Effector memory CD4-positive, alpha-beta T cell (primary cell): Measurements from ENCODE around the gene STAT1.

Experiments used
- DNase-seq, 3 donors: peaks; one replicate each; pipeline ENCODE4 v3.0.0-alpha.2; 2020
- H3K27ac ChIP-seq: 2 replicates; pipeline ENCODE4 v1.7.0; 2013; ENCODE audit warnings: mild to moderate bottlenecking, low read length, moderate library complexity; ENCODE audit not compliant: insufficient read depth, poor library complexity, severe bottlenecking
- H3K27me3 ChIP-seq: replicated peaks from 2 replicates; pipeline ENCODE4 v1.7.0; 2013; ENCODE audit warnings: mild to moderate bottlenecking, low read length; ENCODE audit not compliant: insufficient read depth, control insufficient read depth, poor library complexity, severe bottlenecking
- H3K36me3 ChIP-seq: 2 replicates; pipeline ENCODE4 v1.7.0; 2013; ENCODE audit warnings: mild to moderate bottlenecking, low read length, moderate library complexity; ENCODE audit not compliant: control insufficient read depth, insufficient read depth
- H3K4me1 ChIP-seq: 2 replicates; pipeline ENCODE4 v1.7.0; 2013; ENCODE audit warnings: low read length, mild to moderate bottlenecking; ENCODE audit not compliant: control insufficient read depth, insufficient read depth, poor library complexity, severe bottlenecking
- H3K4me3 ChIP-seq: 2 replicates; pipeline ENCODE4 v1.7.0; 2013; ENCODE audit warnings: low read length, low read depth, mild to moderate bottlenecking; ENCODE audit not compliant: insufficient read depth, poor library complexity, severe bottlenecking
- H3K9me3 ChIP-seq: 2 replicates; pipeline ENCODE4 v1.7.0; 2013; ENCODE audit warnings: mild to moderate bottlenecking, low read length, moderate library complexity; ENCODE audit not compliant: control insufficient read depth

Gene STAT1

DNA sequence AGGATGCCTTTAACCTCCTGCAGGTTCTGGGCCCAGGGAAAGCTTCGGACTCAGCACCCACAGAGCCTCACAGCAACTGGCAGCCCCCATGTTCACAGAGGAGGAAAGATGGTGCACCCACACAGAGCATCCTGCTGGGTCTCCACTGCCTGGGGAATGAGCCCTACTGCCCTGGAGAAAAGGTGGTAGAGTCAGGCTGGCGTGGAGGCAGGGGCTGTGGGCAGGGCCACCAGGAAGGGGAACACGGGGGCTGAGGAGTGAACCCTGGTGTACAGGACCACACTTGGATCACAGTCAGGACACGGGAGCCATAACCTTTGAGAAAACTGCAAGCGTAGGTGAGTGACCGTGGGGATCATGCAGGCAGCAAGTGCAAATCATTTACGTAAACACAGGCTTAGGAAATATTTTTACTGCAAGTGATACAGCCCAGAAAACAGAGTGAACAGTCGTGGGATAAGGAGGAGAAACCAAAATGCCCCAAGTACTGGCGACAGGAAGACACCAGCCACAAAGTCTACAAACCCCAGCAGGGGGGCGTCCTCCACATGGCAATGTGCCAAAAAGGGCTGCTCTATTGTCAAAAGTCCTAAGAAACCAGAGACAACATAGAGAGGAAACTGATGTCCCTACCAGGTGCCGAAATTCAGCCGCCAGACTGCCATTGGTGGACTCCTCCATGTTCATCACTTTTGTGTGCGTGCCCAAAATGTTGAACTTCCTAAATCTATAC lies 27.6 kb downstream of the STAT1 start:
- Histone ChIP-seq H3K4me1 (no peaks in the 10 kb centered on the region), H3K27me3 (no peaks in the 10 kb centered on the region), H3K4me3 (no peak overlapping the region), H3K36me3 (peaks cover 98% of the 10 kb centered on the region), H3K9me3 (no peaks in the 10 kb centered on the region), H3K27ac (no peak overlapping the region)
- no peak for DNase-seq

DNA sequence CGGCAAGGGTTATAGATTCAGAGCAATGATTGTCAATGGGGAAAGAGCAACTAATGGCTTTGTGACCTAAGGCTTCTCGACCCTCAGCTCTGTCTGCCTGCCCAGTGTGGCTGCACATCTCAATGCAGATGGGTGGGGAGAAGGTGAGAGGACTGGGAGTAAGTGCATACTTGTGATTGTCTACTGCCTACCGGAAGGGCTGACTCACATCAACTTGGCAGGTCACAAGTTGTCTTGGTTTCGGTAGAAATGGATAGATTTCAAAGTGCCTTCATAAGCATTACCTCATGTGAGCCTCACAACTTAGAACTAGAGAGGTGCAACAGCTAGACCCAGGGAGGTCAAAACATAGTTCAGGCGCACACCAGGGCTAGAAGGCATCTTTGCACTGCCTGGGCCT lies 29.4 kb downstream of the STAT1 start:
- H3K4me3 ChIP-seq = no peak overlapping the region
- peaks cover 98% of the 10 kb centered on the region for H3K36me3 ChIP-seq
- no peaks in the 10 kb centered on the region for H3K9me3 ChIP-seq
- no peaks in the 10 kb centered on the region for H3K4me1 ChIP-seq
- DNase-seq = no peak
- no peak overlapping the region for H3K27ac ChIP-seq
- no peaks in the 10 kb centered on the region for H3K27me3 ChIP-seq

DNA sequence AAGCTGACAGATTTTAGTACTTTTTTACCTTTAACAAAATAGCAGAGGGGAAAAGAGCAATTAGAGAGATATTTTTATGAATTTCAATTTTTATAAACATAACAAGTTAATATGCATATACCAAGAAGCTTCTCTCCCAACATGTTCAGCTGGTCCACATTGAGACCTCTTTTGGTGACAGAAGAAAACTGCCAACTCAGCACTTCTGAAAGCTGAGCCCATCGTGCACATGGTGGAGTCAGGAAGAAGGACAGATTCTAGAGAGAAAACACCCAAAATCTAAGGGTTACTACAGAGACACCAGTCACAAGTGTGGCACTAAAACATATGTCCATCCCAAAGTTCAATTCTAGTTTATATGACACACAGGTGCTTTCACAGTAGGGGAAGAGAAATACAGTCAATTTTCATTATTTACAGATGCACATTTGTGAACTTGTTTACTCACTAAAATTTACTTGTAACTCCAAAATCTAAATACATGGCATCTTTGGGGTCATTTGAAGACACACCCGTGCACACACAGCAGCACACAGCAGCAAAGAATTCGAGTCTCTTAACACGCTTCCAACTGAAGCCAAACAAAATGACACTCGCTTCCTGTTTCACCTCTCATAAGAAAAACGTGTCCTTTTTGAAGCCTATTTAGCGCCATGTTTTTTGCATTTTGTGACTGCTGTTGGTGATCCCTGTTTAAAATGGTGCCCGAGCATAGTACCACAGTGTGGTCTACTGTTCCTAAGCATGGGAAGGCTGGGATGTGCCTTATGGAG lies 31.5 kb downstream of the STAT1 start:
- H3K4me3 ChIP-seq = no peak overlapping the region
- no peaks in the 10 kb centered on the region for H3K27me3 ChIP-seq
- H3K36me3 ChIP-seq = peaks cover 99% of the 10 kb centered on the region
- H3K9me3 ChIP-seq = no peaks in the 10 kb centered on the region
- no peaks in the 10 kb centered on the region for H3K4me1 ChIP-seq
- H3K27ac ChIP-seq = no peak overlapping the region
- DNase-seq = no peak

- Histone ChIP-seq H3K27ac (no peak overlapping the region), H3K36me3 (peaks cover 99% of the 10 kb centered on the region), H3K27me3 (no peaks in the 10 kb centered on the region), H3K9me3 (no peaks in the 10 kb centered on the region), H3K4me1 (no peaks in the 10 kb centered on the region), H3K4me3 (no peak overlapping the region)
- DNase-seq = no peak
Observed at GRCh38 chr2:190981733-190982132, 32.2 kb downstream of the STAT1 start.

DNA sequence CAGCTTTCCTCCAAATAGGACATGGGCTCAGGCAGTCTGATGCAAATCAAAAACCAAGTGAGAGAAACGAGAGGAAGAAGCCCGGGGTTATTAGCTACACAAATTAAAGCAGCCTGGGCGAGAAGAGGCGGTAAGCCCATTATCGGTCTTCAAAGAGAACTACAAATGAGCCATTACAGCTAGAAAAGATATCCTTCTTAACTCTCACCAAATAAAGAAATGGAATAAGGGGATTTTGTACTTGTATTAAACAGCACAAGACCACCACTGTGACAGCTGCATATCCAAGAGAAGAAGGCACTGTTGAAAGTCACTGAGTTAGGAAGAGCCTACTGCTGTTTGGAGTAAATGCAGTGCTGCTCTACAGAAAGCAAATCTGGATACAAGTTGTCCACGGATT lies 32.6 kb downstream of the STAT1 start:
- Histone ChIP-seq H3K27ac (no peak overlapping the region), H3K36me3 (peaks cover 99% of the 10 kb centered on the region), H3K9me3 (no peaks in the 10 kb centered on the region), H3K27me3 (no peaks in the 10 kb centered on the region), H3K4me1 (no peaks in the 10 kb centered on the region), H3K4me3 (no peak overlapping the region)
- no peak for DNase-seq

- H3K27me3 ChIP-seq = no peaks in the 10 kb centered on the region
- H3K4me1 ChIP-seq = no peaks in the 10 kb centered on the region
- no peak overlapping the region for H3K4me3 ChIP-seq
- no peaks in the 10 kb centered on the region for H3K9me3 ChIP-seq
- H3K36me3 ChIP-seq = peaks cover 99% of the 10 kb centered on the region
- DNase-seq = no peak
- no peak overlapping the region for H3K27ac ChIP-seq
Observed at GRCh38 chr2:190980630-190981209, 33.3 kb downstream of the STAT1 start.

GRCh38 chr2:190979906-190980629 lies 33.9 kb downstream of the STAT1 start:
- H3K4me3 ChIP-seq = no peak overlapping the region
- H3K27me3 ChIP-seq = no peaks in the 10 kb centered on the region
- H3K36me3 ChIP-seq = peaks cover 99% of the 10 kb centered on the region
- no peak overlapping the region for H3K27ac ChIP-seq
- no peaks in the 10 kb centered on the region for H3K4me1 ChIP-seq
- no peaks in the 10 kb centered on the region for H3K9me3 ChIP-seq
- no peak for DNase-seq

GRCh38 chr2:190978389-190979053 lies 35.5 kb downstream of the STAT1 start:
- Histone ChIP-seq H3K27me3 (no peaks in the 10 kb centered on the region), H3K36me3 (peaks cover 99% of the 10 kb centered on the region), H3K4me3 (no peak overlapping the region), H3K9me3 (no peaks in the 10 kb centered on the region), H3K4me1 (no peaks in the 10 kb centered on the region), H3K27ac (no peak overlapping the region)
- no peak for DNase-seq

GRCh38 chr2:190977505-190977904 lies 36.5 kb downstream of the STAT1 start:
- H3K27ac ChIP-seq = no peak overlapping the region
- DNase-seq = no peak
- H3K27me3 ChIP-seq = no peaks in the 10 kb centered on the region
- H3K4me3 ChIP-seq = no peak overlapping the region
- H3K9me3 ChIP-seq = no peaks in the 10 kb centered on the region
- H3K36me3 ChIP-seq = peaks cover 99% of the 10 kb centered on the region
- no peaks in the 10 kb centered on the region for H3K4me1 ChIP-seq
